IMR-90 (cell line): ENCODE results near the gene USP25.

Source experiments
- BHLHE40 ChIP-seq: fragments of 150-350 bp; IDR thresholded peaks from 2 replicates; pipeline ENCODE4 v1.6.1; 2016; ENCODE audit warnings: mild to moderate bottlenecking, low read depth, low read length
- CEBPB ChIP-seq: IDR thresholded peaks from 2 replicates; pipeline ENCODE4 v1.6.1; 2012; ENCODE audit warnings: low read depth, low read length, improper control_type of control experiment
- CHD1 ChIP-seq: IDR thresholded peaks from 2 replicates; pipeline ENCODE4 v1.6.1; 2012; ENCODE audit warnings: low read depth, low read length, improper control_type of control experiment
- CTCF ChIP-seq: conservative IDR thresholded peaks from 2 replicates; pipeline ENCODE4 v1.5.1; 2012; ENCODE audit warnings: mild to moderate bottlenecking, low read depth, low read length, improper control_type of control experiment
- ELK1 ChIP-seq: fragments of 150-350 bp; IDR thresholded peaks from 2 replicates; pipeline ENCODE4 v1.6.1; 2016; ENCODE audit warnings: low read depth, mild to moderate bottlenecking, low read length, moderate library complexity, borderline replicate concordance
- FOS ChIP-seq: fragments of 150-350 bp; IDR thresholded peaks from 2 replicates; pipeline ENCODE4 v1.6.1; 2016; ENCODE audit warnings: low read depth, low read length
- MAZ ChIP-seq: IDR thresholded peaks from 2 replicates; pipeline ENCODE4 v1.6.1; 2012; ENCODE audit warnings: low read depth, mild to moderate bottlenecking, low read length, improper control_type of control experiment, moderate library complexity, borderline replicate concordance
- MXI1 ChIP-seq: IDR thresholded peaks from 2 replicates; pipeline ENCODE4 v1.6.1; 2012; ENCODE audit warnings: low read depth, mild to moderate bottlenecking, low read length, moderate library complexity, borderline replicate concordance
- POLR2A ChIP-seq: IDR thresholded peaks from 2 replicates; pipeline ENCODE4 v1.6.1; 2012; ENCODE audit warnings: mild to moderate bottlenecking, low read depth, low read length
- RAD21 ChIP-seq: IDR thresholded peaks from 2 replicates; pipeline ENCODE4 v1.6.1; 2012; ENCODE audit warnings: low read length, improper control_type of control experiment
- RCOR1 ChIP-seq: IDR thresholded peaks from 2 replicates; pipeline ENCODE4 v1.6.1; 2012; ENCODE audit warnings: mild to moderate bottlenecking, low read length, improper control_type of control experiment; ENCODE audit not compliant: insufficient replicate concordance
- SMC3 ChIP-seq: fragments of 150-350 bp; IDR thresholded peaks from 2 replicates; pipeline ENCODE4 v1.6.1; 2016; ENCODE audit warnings: low read depth, mild to moderate bottlenecking, antibody characterized with exemption, low read length, moderate library complexity
- USF2 ChIP-seq: fragments of 150-350 bp; IDR thresholded peaks from 2 replicates; pipeline ENCODE4 v1.6.1; 2017; ENCODE audit warnings: mild to moderate bottlenecking, antibody characterized with exemption, low read length, low read depth

DNA sequence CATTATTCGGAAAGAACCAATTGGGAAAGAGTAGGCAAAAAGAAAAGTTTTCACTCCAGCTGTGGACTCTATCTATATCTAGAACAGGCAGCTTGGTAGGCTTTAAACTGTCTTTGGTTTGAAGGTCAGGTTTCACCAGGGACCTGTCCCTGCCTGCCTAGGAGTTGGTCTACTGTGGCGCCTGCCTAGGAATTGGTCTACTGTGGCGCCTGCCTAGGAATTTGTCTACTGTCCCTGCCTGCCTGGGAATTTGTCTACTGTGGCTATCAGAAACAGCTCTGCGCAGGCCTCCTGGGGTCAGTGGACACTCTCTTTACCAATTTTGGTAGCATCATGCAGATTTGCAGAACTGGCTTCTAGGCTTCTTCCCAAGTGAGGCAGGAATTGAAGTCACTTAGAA is 13.8 kb downstream of the USP25 start:
- TF ChIP-seq CTCF (no peak), CEBPB (no peak), USF2 (no peak), POLR2A (no peak), FOS (no peak), CHD1 (no peak), MAZ (no peak), BHLHE40 (no peak), MXI1 (no peak), SMC3 (no peak), RAD21 (no peak), RCOR1 (no peak), ELK1 (no peak)
